ENCODE results near the gene CD151. TPM values are rescaled to one million over a fixed set of nuclear protein-coding genes. Genes with fewer than 3 reads are reported as not detected.

The CD151 gene
- total RNA-seq, 1 experiment from 2014 or later = 127 TPM

- BruUV-seq (replicated peaks) = no TSS peak
- ChIA-PET POLR2A (ENCODE audit: low non-redundant PET) (no interaction called here), CTCF (interaction anchor here (1.0 to 1.4 kb wide), 2 partner anchors 30 to 203 kb away, joined by 3 to 5 read pairs; no protein-coding TSS in a partner anchor)
- peaks cover 30% of the 10 kb centered on the region for H3K4me1 ChIP-seq (ENCODE audit: insufficient read depth, low read length, poor library complexity, severe bottlenecking)
- no peak overlapping the region for H3K27ac ChIP-seq (ENCODE audit: low read depth, low read length, poor library complexity, severe bottlenecking)
- no peak for DNase-seq (ENCODE audit: low spot score)
- no peaks in the 10 kb centered on the region for H3K36me3 ChIP-seq (ENCODE audit: insufficient read depth, low read length, poor library complexity, severe bottlenecking)
- TF ChIP-seq CTCF (conservative IDR thresholded peaks at IDR 0.05; ENCODE audit: low read depth, low read length) = no peak
- no peak for TF ChIP-seq EZH2 (IDR thresholded peaks at IDR 0.05; ENCODE audit: borderline replicate concordance, low read depth, low read length, poor library complexity, severe bottlenecking)
- no peak overlapping the region for H3K4me3 ChIP-seq (ENCODE audit: low read depth, low read length, poor library complexity, severe bottlenecking)
- no peaks in the 10 kb centered on the region for H3K9me3 ChIP-seq (ENCODE audit: low read depth, low read length, poor library complexity, severe bottlenecking)
- H3K27me3 ChIP-seq (replicated peaks; ENCODE audit: insufficient read depth, low read depth, low read length, poor library complexity) = no peaks in the 10 kb centered on the region
- intact Hi-C loops (cut with micrococcal nuclease; ENCODE audit: unreplicated experiment) = loop anchor here (2.0 kb wide), 1 partner anchor 203 kb away; no protein-coding TSS in a partner anchor
Measured at GRCh38 chr11:847876-848275, 15.1 kb downstream of the CD151 start.

- TF ChIP-seq EZH2 (IDR thresholded peaks at IDR 0.05; ENCODE audit: borderline replicate concordance, low read depth, low read length, poor library complexity, severe bottlenecking) = no peak
- TF ChIP-seq CTCF (conservative IDR thresholded peaks at IDR 0.05; ENCODE audit: low read depth, low read length) = peak; percentile 82
- Histone ChIP-seq H3K27ac (ENCODE audit: low read depth, low read length, poor library complexity, severe bottlenecking) (no peak overlapping the region), H3K9me3 (ENCODE audit: low read depth, low read length, poor library complexity, severe bottlenecking) (no peaks in the 10 kb centered on the region), H3K4me1 (ENCODE audit: insufficient read depth, low read length, poor library complexity, severe bottlenecking) (peaks cover 30% of the 10 kb centered on the region), H3K36me3 (ENCODE audit: insufficient read depth, low read length, poor library complexity, severe bottlenecking) (no peaks in the 10 kb centered on the region), H3K27me3 (replicated peaks; ENCODE audit: insufficient read depth, low read depth, low read length, poor library complexity) (no peaks in the 10 kb centered on the region), H3K4me3 (ENCODE audit: low read depth, low read length, poor library complexity, severe bottlenecking) (peak overlapping the region; percentile 52)
- no TSS peak for BruUV-seq (replicated peaks)
- POLR2A ChIA-PET (ENCODE audit: low non-redundant PET) = no interaction called here
- intact Hi-C loops (cut with micrococcal nuclease; ENCODE audit: unreplicated experiment) = loop anchor here (2.0 kb wide), 1 partner anchor 202 kb away; no protein-coding TSS in a partner anchor
- CTCF ChIA-PET = interaction anchor here (0.6 to 1.4 kb wide), 3 partner anchors 30 to 203 kb away, joined by 3 to 9 read pairs (median 5); no protein-coding TSS in a partner anchor
- peak; percentile 54 for DNase-seq (ENCODE audit: low spot score)
Measured at GRCh38 chr11:848380-848931, 15.7 kb downstream of the CD151 start.

DNA sequence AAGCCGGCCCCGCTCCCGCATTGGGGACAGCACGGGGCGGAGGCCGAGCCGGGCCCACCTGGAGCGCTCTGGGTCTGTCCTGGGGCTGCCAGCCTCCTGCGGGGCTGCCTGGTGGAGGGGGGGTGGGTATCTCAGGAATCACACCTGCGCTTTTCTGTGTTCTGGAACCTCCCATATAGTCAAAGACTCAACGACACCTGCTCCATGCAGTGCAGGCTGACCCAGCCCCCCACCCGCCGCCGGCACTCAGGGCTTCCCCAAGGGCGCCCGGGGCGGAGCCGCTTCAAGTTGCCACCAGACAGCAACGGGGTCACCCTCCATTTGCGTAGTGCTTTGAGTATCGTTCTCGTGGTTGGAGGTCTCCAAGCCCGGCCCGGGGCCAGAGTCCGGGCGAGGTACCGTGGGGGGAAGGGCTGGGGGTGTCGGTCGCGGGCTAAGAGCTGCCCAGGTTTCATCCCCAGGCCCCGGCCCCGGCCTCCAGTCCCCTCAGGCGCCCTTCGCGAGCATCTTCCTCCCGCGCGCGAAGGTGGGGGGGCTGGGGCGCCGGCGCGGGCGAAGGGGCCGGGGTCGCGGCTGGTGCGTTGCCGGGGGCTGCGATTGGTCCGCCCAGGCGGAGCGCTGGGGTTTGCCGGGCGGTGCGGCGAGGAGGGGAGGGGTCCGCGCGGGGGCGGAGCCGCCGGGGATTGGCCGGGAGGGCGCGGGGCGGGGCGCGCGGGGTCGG, 16.5 kb downstream of the CD151 start:
- H3K9me3 ChIP-seq (ENCODE audit: low read depth, low read length, poor library complexity, severe bottlenecking) = no peaks in the 10 kb centered on the region
- BruUV-seq (replicated peaks) = no TSS peak
- CTCF ChIA-PET = no interaction called here
- H3K4me3 ChIP-seq (ENCODE audit: low read depth, low read length, poor library complexity, severe bottlenecking) = peak overlapping the region; percentile 52
- peak; percentile 59 for DNase-seq (ENCODE audit: low spot score)
- H3K27me3 ChIP-seq (replicated peaks; ENCODE audit: insufficient read depth, low read depth, low read length, poor library complexity) = no peaks in the 10 kb centered on the region
- H3K4me1 ChIP-seq (ENCODE audit: insufficient read depth, low read length, poor library complexity, severe bottlenecking) = peaks cover 24% of the 10 kb centered on the region
- H3K36me3 ChIP-seq (ENCODE audit: insufficient read depth, low read length, poor library complexity, severe bottlenecking) = no peaks in the 10 kb centered on the region
- intact Hi-C loops (cut with micrococcal nuclease; ENCODE audit: unreplicated experiment) = loop anchor here (2.0 kb wide), 1 partner anchor 202 kb away; no protein-coding TSS in a partner anchor
- POLR2A ChIA-PET (ENCODE audit: low non-redundant PET) = no interaction called here
- no peak for TF ChIP-seq CTCF (conservative IDR thresholded peaks at IDR 0.05; ENCODE audit: low read depth, low read length)
- no peak for TF ChIP-seq EZH2 (IDR thresholded peaks at IDR 0.05; ENCODE audit: borderline replicate concordance, low read depth, low read length, poor library complexity, severe bottlenecking)
- no peak overlapping the region for H3K27ac ChIP-seq (ENCODE audit: low read depth, low read length, poor library complexity, severe bottlenecking)
